Activated T-cell treated with anti-CD3 and anti-CD28 coated beads, Interleukin-2, amount 50 U/mL, for 24 hours (primary cell): ENCODE data around the gene LLCFC1.

ENCODE experiments used
- DNase-seq: peaks from one replicate; pipeline ENCODE4 v3.0.0-alpha.2; 2020
- H3K27ac Mint-ChIP-seq: 2 replicates; pipeline ENCODE4 v1.8.0; 2020; ENCODE audit warnings: mild to moderate bottlenecking, mixed read lengths
- H3K27me3 Mint-ChIP-seq: 2 replicates; pipeline ENCODE4 v1.8.0; 2020; ENCODE audit warnings: mixed read lengths
- H3K36me3 Mint-ChIP-seq: 2 replicates; pipeline ENCODE4 v1.8.0; 2020; ENCODE audit warnings: low read depth, mixed read lengths
- H3K4me1 Mint-ChIP-seq: 2 replicates; pipeline ENCODE4 v1.8.0; 2020; ENCODE audit warnings: low read depth, mixed read lengths
- H3K4me3 Mint-ChIP-seq: 2 replicates; pipeline ENCODE4 v1.8.0; 2020; ENCODE audit warnings: mild to moderate bottlenecking, moderate library complexity, mixed read lengths
- H3K9me3 Mint-ChIP-seq: 2 replicates; pipeline ENCODE4 v1.8.0; 2020; ENCODE audit warnings: mixed read lengths

The LLCFC1 gene

GRCh38 chr7:142943706-142944268 lies 4.5 kb downstream of the LLCFC1 start:
- H3K27ac Mint-ChIP-seq, result no peak overlapping the region
- no peaks in the 10 kb centered on the region for H3K9me3 Mint-ChIP-seq
- DNase-seq, result no peak
- H3K4me1 Mint-ChIP-seq, result no peaks in the 10 kb centered on the region
- H3K4me3 Mint-ChIP-seq, result no peak overlapping the region
- no peaks in the 10 kb centered on the region for H3K27me3 Mint-ChIP-seq
- H3K36me3 Mint-ChIP-seq, result no peaks in the 10 kb centered on the region

- H3K4me1 Mint-ChIP-seq, result no peaks in the 10 kb centered on the region
- no peak overlapping the region for H3K27ac Mint-ChIP-seq
- no peaks in the 10 kb centered on the region for H3K36me3 Mint-ChIP-seq
- H3K27me3 Mint-ChIP-seq, result no peaks in the 10 kb centered on the region
- DNase-seq, result no peak
- no peaks in the 10 kb centered on the region for H3K9me3 Mint-ChIP-seq
- no peak overlapping the region for H3K4me3 Mint-ChIP-seq
Measured at GRCh38 chr7:142945001-142945400, 5.7 kb downstream of the LLCFC1 start.

DNA sequence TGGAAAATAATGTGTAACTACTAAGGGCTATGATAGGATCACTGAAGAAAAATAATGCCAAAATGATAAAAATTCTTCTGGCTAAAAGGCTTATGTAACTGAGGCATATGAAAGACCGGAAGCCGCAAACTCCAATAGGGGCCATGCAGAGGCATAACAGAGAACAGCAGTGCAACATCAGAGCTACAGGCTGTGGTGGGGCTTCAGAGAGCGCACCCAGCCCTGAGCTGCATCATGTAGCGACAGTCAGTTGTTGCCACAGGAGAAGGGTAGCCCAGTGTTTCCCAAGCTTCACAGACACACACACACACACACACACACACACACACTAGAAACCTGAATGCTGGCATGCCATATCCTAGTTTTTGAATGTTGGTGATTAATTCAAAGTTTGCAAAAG lies 9.3 kb downstream of the LLCFC1 start:
- Mint-ChIP-seq H3K27ac (no peak overlapping the region), H3K9me3 (no peaks in the 10 kb centered on the region), H3K27me3 (peaks cover 7% of the 10 kb centered on the region), H3K36me3 (no peaks in the 10 kb centered on the region), H3K4me1 (no peaks in the 10 kb centered on the region), H3K4me3 (no peak overlapping the region)
- no peak for DNase-seq

DNA sequence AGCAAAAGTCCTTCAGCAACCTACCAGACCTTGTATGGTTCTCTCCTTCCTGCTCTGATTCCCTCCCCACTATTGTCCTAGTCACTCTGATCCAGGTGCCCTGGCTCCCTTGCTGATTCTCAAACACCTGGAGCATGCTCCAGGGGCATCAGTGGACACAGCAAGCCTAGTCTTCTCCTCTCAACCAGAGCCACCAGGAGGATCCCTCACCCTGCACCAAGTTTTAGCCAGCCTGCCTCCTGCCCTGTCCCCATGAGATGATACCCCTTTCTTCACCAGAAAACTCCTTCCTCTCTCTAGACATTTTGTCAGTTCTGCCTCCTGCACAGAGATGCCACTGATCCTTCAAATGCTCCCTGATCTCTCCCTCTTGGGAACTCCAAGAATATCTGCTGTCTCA lies 11.0 kb downstream of the LLCFC1 start:
- no peak for DNase-seq
- Mint-ChIP-seq H3K27ac (no peak overlapping the region), H3K36me3 (no peaks in the 10 kb centered on the region), H3K4me1 (no peaks in the 10 kb centered on the region), H3K9me3 (peaks cover 8% of the 10 kb centered on the region), H3K4me3 (no peak overlapping the region), H3K27me3 (peaks cover 7% of the 10 kb centered on the region)

DNA sequence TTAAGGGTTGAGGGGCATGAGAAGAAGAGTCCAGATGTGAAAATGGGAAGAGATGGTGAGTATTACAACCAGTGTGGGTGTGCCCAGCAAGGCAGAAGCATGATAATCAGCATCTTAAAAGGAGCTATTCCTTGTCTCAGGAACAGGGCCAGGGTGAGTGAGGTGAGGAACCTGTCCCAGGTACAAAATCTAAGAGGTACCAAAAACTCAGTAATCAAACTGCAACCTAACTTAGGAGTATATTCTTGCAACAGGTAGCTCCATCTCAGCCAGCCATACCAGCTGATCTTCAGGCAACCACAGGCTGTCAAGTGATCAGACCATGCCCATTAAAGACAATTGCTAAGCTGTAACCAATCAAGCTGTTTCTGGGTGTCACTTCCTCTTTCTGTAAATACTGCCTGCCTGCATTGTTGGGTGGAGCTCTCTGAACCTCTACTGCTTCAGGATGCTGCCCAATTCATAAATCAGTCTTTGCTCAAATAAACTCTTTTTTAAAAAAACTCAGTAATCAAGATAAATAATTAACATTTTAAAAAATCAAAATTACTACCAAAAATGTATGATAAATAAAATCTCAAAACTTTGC lies 15.5 kb downstream of the LLCFC1 start:
- H3K36me3 Mint-ChIP-seq, result no peaks in the 10 kb centered on the region
- H3K27me3 Mint-ChIP-seq, result peaks cover 12% of the 10 kb centered on the region
- H3K4me3 Mint-ChIP-seq, result no peak overlapping the region
- DNase-seq, result no peak
- peaks cover 20% of the 10 kb centered on the region for H3K9me3 Mint-ChIP-seq
- H3K4me1 Mint-ChIP-seq, result no peaks in the 10 kb centered on the region
- no peak overlapping the region for H3K27ac Mint-ChIP-seq

DNA sequence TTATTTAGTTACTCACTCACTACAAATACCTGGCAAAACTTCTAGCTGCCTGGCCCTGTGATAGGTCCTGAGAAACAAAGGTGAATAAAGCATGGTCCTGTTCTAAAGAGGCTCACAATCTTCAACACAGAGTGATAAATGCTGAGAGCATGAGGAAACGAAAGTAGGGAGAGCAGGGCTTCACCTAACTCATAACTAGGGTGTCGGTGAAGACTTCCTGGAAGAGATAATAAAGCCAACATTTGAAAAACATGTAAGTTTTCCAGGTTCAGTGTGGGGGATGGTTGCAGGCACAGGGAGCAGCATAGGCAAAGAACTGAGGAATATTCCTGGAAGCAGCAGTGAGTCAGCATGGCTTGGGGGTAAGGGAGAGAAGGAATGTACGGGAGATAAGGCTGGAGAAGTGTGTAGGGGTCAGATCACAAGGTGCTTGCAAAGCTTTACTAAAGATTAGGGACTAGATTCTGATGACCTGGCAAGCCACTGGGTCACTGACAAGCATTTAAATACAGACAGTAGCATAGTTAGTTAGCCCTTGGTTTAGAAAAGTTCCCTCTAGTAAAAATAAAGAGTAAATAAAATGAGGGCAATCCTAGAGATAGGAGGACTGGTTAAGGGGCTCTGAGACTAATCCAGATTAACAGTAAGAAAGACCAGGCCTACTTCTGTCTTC lies 17.8 kb downstream of the LLCFC1 start:
- DNase-seq, result no peak
- Mint-ChIP-seq H3K27ac (no peak overlapping the region), H3K4me3 (no peak overlapping the region), H3K36me3 (no peaks in the 10 kb centered on the region), H3K27me3 (peaks cover 12% of the 10 kb centered on the region), H3K4me1 (no peaks in the 10 kb centered on the region), H3K9me3 (peaks cover 20% of the 10 kb centered on the region)

DNA sequence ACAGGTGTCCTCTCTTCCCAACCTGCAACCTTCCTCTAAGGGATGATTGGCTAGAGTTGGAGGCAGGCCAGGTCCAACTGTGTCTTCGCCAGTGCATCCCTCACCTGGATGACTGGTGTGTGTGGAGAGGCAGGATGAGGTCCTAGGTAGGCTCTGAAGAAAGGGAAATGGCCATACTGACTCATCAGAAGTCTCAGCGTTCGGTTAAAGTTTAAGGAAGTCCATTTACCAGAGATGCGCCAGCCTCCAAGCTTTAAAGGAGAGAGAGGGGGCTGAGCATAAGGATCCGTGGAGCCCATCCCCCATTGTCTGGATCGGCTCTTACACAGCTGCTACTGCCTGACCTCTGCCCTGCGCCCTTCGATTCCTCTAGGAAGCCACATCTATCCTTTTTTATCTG lies 18.4 kb downstream of the LLCFC1 start:
- DNase-seq, result no peak
- no peak overlapping the region for H3K4me3 Mint-ChIP-seq
- no peak overlapping the region for H3K27ac Mint-ChIP-seq
- peaks cover 12% of the 10 kb centered on the region for H3K27me3 Mint-ChIP-seq
- H3K4me1 Mint-ChIP-seq, result no peaks in the 10 kb centered on the region
- no peaks in the 10 kb centered on the region for H3K36me3 Mint-ChIP-seq
- H3K9me3 Mint-ChIP-seq, result peaks cover 20% of the 10 kb centered on the region

GRCh38 chr7:142959202-142959601 lies 19.9 kb downstream of the LLCFC1 start:
- peaks cover 16% of the 10 kb centered on the region for H3K9me3 Mint-ChIP-seq
- DNase-seq, result no peak
- H3K4me3 Mint-ChIP-seq, result no peak overlapping the region
- no peaks in the 10 kb centered on the region for H3K36me3 Mint-ChIP-seq
- no peak overlapping the region for H3K27ac Mint-ChIP-seq
- no peaks in the 10 kb centered on the region for H3K4me1 Mint-ChIP-seq
- H3K27me3 Mint-ChIP-seq, result peaks cover 15% of the 10 kb centered on the region

DNA sequence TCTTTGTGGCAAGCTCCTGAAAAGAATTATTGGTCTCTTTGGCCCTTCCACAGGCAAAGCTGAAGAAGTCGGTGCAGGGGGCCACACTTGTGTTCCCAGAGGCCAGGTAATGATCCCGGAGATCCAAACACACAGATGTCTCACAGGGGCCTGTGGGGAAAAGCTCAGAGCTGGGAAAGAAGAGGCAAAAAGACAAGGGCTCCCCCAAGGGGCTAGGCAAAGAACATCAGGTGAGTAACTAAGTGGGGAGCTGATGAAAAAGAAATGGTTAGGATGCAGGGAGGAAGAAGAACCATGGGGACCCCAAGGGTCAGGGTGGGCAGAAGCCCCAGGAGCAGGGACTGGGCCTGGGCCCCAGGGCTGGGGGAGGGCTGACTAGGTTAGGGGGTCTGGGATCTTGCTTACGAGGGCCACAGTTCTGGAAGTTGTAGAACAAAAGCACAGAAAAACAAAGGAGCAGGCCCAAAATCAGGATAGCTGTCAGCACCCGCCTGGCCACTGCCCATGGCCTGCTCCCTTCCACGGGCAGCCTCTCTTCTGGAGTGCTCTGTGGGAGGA lies 21.8 kb downstream of the LLCFC1 start:
- Mint-ChIP-seq H3K27me3 (peaks cover 17% of the 10 kb centered on the region), H3K36me3 (no peaks in the 10 kb centered on the region), H3K27ac (no peak overlapping the region), H3K4me3 (no peak overlapping the region), H3K4me1 (no peaks in the 10 kb centered on the region), H3K9me3 (peaks cover 6% of the 10 kb centered on the region)
- no peak for DNase-seq

DNA sequence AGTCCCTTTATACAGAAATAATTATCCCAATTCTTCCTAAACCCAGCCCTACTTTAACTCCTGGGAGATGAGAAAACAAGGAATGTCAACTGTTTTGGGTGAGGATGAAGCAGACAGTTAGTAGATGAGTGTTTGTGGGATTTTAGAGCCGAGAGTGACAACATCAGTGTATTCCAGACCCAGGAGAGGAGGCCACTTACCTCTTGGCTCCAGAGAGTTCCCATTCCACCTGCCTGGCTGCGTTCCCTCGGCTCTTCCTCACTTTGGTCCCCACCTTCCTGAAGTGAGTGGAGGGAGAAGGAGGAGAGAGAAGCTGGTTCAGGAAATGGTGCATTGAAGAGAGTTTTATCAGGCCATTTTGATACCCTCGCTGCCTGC lies 22.3 kb downstream of the LLCFC1 start:
- H3K36me3 Mint-ChIP-seq, result no peaks in the 10 kb centered on the region
- no peak for DNase-seq
- no peaks in the 10 kb centered on the region for H3K4me1 Mint-ChIP-seq
- H3K9me3 Mint-ChIP-seq, result peaks cover under 1% of the 10 kb centered on the region
- H3K27ac Mint-ChIP-seq, result no peak overlapping the region
- no peak overlapping the region for H3K4me3 Mint-ChIP-seq
- H3K27me3 Mint-ChIP-seq, result peaks cover 17% of the 10 kb centered on the region

GRCh38 chr7:142961973-142962926 lies 23.0 kb downstream of the LLCFC1 start, which contains the start of gene KEL:
KEL (minus strand) TSS chr7:142962363; CDS start chr7:142962206, 157 bp downstream.
- no peak for DNase-seq
- Mint-ChIP-seq H3K27ac (no peak within 1 kb of the TSS), H3K4me1 (no peaks in the 10 kb centered on the region), H3K36me3 (no peaks in the 10 kb centered on the region), H3K27me3 (peaks cover 21% of the 10 kb centered on the region), H3K9me3 (no peaks in the 10 kb centered on the region), H3K4me3 (no peak within 1 kb of the TSS)

GRCh38 chr7:142962991-142963390 lies 23.7 kb downstream of the LLCFC1 start:
- no peaks in the 10 kb centered on the region for H3K9me3 Mint-ChIP-seq
- no peak for DNase-seq
- H3K4me1 Mint-ChIP-seq, result no peaks in the 10 kb centered on the region
- no peak overlapping the region for H3K27ac Mint-ChIP-seq
- no peak overlapping the region for H3K4me3 Mint-ChIP-seq
- H3K27me3 Mint-ChIP-seq, result peaks cover 26% of the 10 kb centered on the region
- H3K36me3 Mint-ChIP-seq, result no peaks in the 10 kb centered on the region

GRCh38 chr7:142963993-142964392 lies 24.7 kb downstream of the LLCFC1 start:
- peaks cover 36% of the 10 kb centered on the region for H3K27me3 Mint-ChIP-seq
- no peaks in the 10 kb centered on the region for H3K9me3 Mint-ChIP-seq
- no peak overlapping the region for H3K27ac Mint-ChIP-seq
- H3K4me3 Mint-ChIP-seq, result no peak overlapping the region
- DNase-seq, result no peak
- no peaks in the 10 kb centered on the region for H3K36me3 Mint-ChIP-seq
- H3K4me1 Mint-ChIP-seq, result no peaks in the 10 kb centered on the region

DNA sequence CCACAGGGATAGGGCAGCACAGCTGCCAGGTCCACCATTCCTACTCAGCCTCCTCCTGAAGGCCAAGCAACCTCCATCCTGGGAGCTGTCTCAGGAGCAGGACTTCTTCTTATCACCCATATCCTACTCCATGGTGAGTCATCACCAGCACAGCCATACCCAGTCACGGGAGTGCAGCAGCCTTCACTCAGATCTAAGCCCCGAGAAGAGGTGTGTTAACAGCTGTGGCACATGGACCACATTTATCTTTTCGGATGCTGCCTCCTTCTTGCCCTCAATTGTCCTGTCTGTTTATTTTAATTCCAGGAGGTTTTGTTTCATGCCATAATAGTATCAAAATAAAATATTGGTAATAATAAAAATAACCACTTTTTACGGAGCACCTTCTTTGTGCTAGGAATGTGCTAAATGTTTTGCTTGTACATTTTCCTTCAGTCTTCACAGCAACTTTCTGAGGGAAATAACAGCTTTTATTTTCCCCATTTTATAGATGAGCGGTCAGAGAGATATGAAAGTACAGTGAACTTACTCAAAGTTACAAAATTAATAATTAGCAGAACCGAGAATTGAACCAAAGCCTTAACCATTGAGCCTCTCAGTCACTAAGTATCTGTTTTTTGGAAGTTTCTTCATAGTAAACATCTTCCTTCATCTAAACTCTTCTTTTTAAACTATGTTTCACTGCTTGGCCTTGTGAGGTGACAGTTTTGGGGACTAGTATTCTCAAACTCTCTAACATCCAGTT lies 25.4 kb downstream of the LLCFC1 start:
- H3K4me1 Mint-ChIP-seq, result no peaks in the 10 kb centered on the region
- H3K9me3 Mint-ChIP-seq, result no peaks in the 10 kb centered on the region
- H3K4me3 Mint-ChIP-seq, result no peak overlapping the region
- no peak for DNase-seq
- H3K36me3 Mint-ChIP-seq, result no peaks in the 10 kb centered on the region
- no peak overlapping the region for H3K27ac Mint-ChIP-seq
- peaks cover 38% of the 10 kb centered on the region for H3K27me3 Mint-ChIP-seq
